Stimulated activated CD8-positive, alpha-beta memory T cell treated with anti-CD3 and anti-CD28 coated beads, Interleukin-15, amount 100 ng/mL, for 48 hours (primary cell): Measurements from ENCODE around the gene GPC5.
"Not testable (repeated sequence)": the region's sequence is repeated elsewhere in the genome, so short reads cannot be mapped to it uniquely, and the experiment has no call there.

Experiments
- DNase-seq, 2 donors: peaks; one replicate each; pipeline ENCODE4 v3.0.0-alpha.2; 2020; ENCODE audit warnings: low read depth in 2 of 2

Gene GPC5

GRCh38 chr13:91652404-91653301 lies 254.2 kb downstream of the GPC5 start:
- DNase-seq, result no peak

GRCh38 chr13:91655731-91656130 lies 257.3 kb downstream of the GPC5 start:
- no peak for DNase-seq

GRCh38 chr13:91657283-91657682 lies 258.9 kb downstream of the GPC5 start:
- DNase-seq, result no peak

GRCh38 chr13:91659256-91660075 lies 261.0 kb downstream of the GPC5 start:
- no peak for DNase-seq

- DNase-seq, result no peak
These were observed 261.6 kb downstream of the GPC5 start for GRCh38 chr13:91660076-91660415.

GRCh38 chr13:91661692-91662490 lies 263.5 kb downstream of the GPC5 start:
- no peak for DNase-seq

GRCh38 chr13:91664039-91664438 lies 265.6 kb downstream of the GPC5 start:
- no peak for DNase-seq

- no peak for DNase-seq
These were observed 269.1 kb downstream of the GPC5 start for GRCh38 chr13:91667486-91667885.

GRCh38 chr13:91668866-91669495 lies 270.6 kb downstream of the GPC5 start:
- no peak for DNase-seq

GRCh38 chr13:91674347-91674746 lies 275.9 kb downstream of the GPC5 start:
- not testable (repeated sequence) for DNase-seq

GRCh38 chr13:91684746-91685145 lies 286.3 kb downstream of the GPC5 start:
- no peak for DNase-seq

GRCh38 chr13:91690944-91691343 lies 292.5 kb downstream of the GPC5 start:
- DNase-seq, result no peak

- DNase-seq, result no peak
These were observed 295.0 kb downstream of the GPC5 start for GRCh38 chr13:91693466-91693865.

GRCh38 chr13:91698308-91698707 lies 299.9 kb downstream of the GPC5 start:
- DNase-seq, result no peak

GRCh38 chr13:91698767-91699166 lies 300.3 kb downstream of the GPC5 start:
- no peak for DNase-seq

GRCh38 chr13:91699863-91700262 lies 301.4 kb downstream of the GPC5 start:
- DNase-seq, result no peak

GRCh38 chr13:91701975-91702374 lies 303.6 kb downstream of the GPC5 start:
- no peak for DNase-seq

GRCh38 chr13:91702411-91702810 lies 304.0 kb downstream of the GPC5 start:
- DNase-seq, result no peak

- DNase-seq, result no peak
These were observed 306.0 kb downstream of the GPC5 start for GRCh38 chr13:91704398-91704797.

- no peak for DNase-seq
These were observed 310.1 kb downstream of the GPC5 start for GRCh38 chr13:91708558-91708957.

- no peak for DNase-seq
These were observed 310.8 kb downstream of the GPC5 start for GRCh38 chr13:91709180-91709579.

GRCh38 chr13:91710733-91711132 lies 312.3 kb downstream of the GPC5 start:
- DNase-seq, result no peak
